Right lobe of liver (tissue), 6 donors: Measurements from ENCODE around the gene CBLN1. TPM values are rescaled to one million over a fixed set of nuclear protein-coding genes. Genes with fewer than 3 reads are reported as not detected.
"Not testable (repeated sequence)": the region's sequence is repeated elsewhere in the genome, so short reads cannot be mapped to it uniquely, and the experiment has no call there.

Source experiments
- ATAC-seq, 4 donors: fragments of 200-7000 bp; cut with Tn5 transposase; one replicate each; pipeline ENCODE4 v1.9.1; 2020; ENCODE audit warnings: mild to moderate bottlenecking in 4 of 4, moderate library complexity in 4 of 4
- DNase-seq, 3 donors: peaks; one replicate each; pipeline ENCODE4 v3.0.0-alpha.2; 2020
- H3K27ac ChIP-seq, 3 donors: fragments of 200-600 bp; one replicate each; pipeline ENCODE4 v1.8.0; 2022
- H3K27me3 ChIP-seq, 2 donors: fragments of 200-600 bp; one replicate each; pipeline ENCODE4 v1.8.0; 2022
- H3K36me3 ChIP-seq, 4 donors: fragments of 200-600 bp; sonication (generic) in 1 of 4; one replicate each; pipeline versions ENCODE4 v1.5.1 to v1.8.0; 2017 to 2022; ENCODE audit warnings: control low read depth in 1 of 4
- H3K4me1 ChIP-seq, 4 donors: fragments of 200-600 bp; sonication (generic) in 1 of 4; one replicate each; pipeline versions ENCODE4 v1.5.1 to v1.8.0; 2017 to 2022; ENCODE audit warnings: control low read depth in 1 of 4
- H3K4me3 ChIP-seq, 3 donors: fragments of 200-600 bp; one replicate each; pipeline ENCODE4 v1.8.0; 2022
- H3K9me3 ChIP-seq, 4 donors: fragments of 200-600 bp; sonication (generic) in 1 of 4; one replicate each; pipeline versions ENCODE4 v1.5.1 to v1.8.0; 2017 to 2022; ENCODE audit warnings: control low read depth in 1 of 4
- POLR2A ChIP-seq: fragments of 450-650 bp; IDR thresholded peaks from one replicate; pipeline ENCODE4 v1.6.1; 2017; ENCODE audit warnings: antibody characterized with exemption, mild to moderate bottlenecking
- WGBS: methylation state at CpG from one replicate; pipeline ENCODE4 v1.1.6; 2018; ENCODE audit warnings: low coverage, low lambda C conversion rate; ENCODE audit not compliant: insufficient coverage; ENCODE audit errors: missing lambda C conversion rate; 5-methylcytosine and 5-hydroxymethylcytosine counted together
- intact Hi-C, 2 donors: fragments of 100-400 bp; cut with DNase I; formaldehyde crosslinking; loops; one replicate each; pipeline versions ENCODE4 v1.11.2 to v1.14.1; 2022
- total RNA-seq, 6 experiments: library from RNA; depleted of rRNA in 2 of 6; stranded (reverse); fragments of >200 nt in 2 of 6; fragmentation: NEBNext Ultra II Directional in 3 of 6; extraction: Animal tissue kit (Norgen Biotek cat#: 25700) in 3 of 6; gene quantifications; one replicate each; pipeline versions ENCODE4 v1.1.0 to v1.2.4, GENCODE V29; 2016 to 2023
- TF ChIP-seq, protein P1 (sequence below), 4 donors: fragments of 200-600 bp in 3 of 4; fragments of 450-650 bp in 1 of 4; IDR thresholded peaks; one replicate each; pipeline versions ENCODE4 v1.5.1 to v1.8.0; 2016 to 2022; ENCODE audit warnings: antibody characterized with exemption in 4 of 4, mild to moderate bottlenecking in 2 of 4
- donor health status: DM: no; HTN: yes; CAD: no.
- donor health status: DM: no; HTN: no; CAD: no.
- donor health status: DM: no; HTN: no; CAD: no.
- donor health status: DM: no; HTN: yes; CAD: no.
- donor health status: DM: no; HTN: yes; CAD: no.

The CBLN1 gene
- total RNA-seq, 6 experiments from 2014 or later: 0.14 to 0.22 (median 0.20) TPM; not detected in 3

DNA sequence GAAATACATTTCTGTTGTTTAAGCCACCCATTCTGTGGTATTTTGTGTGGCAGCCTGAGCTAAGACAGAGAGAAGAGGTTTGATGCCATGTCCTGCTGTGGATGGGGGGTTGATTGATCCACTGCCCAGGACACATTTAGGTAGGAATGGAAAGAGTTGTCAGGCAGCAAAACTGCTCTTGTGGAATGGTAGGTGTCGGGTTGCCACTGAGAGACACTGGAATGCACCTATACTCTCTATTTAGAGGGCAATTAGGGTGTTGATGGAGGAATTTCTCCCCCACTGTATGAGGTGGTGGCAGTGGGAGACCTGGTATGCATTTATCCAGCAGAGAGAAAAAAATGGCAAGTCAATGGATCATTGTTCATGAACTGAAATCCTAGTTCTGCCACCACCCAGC is 30.9 kb downstream of the CBLN1 start:
- H3K9me3 ChIP-seq: no peaks in the 10 kb centered on the region
- no peak overlapping the region for H3K4me3 ChIP-seq
- no peaks in the 10 kb centered on the region for H3K4me1 ChIP-seq
- no peaks in the 10 kb centered on the region for H3K27me3 ChIP-seq
- ATAC-seq: no peak
- intact Hi-C loops: no loop called here
- no peak overlapping the region for H3K27ac ChIP-seq
- TF ChIP-seq, protein P1, sequence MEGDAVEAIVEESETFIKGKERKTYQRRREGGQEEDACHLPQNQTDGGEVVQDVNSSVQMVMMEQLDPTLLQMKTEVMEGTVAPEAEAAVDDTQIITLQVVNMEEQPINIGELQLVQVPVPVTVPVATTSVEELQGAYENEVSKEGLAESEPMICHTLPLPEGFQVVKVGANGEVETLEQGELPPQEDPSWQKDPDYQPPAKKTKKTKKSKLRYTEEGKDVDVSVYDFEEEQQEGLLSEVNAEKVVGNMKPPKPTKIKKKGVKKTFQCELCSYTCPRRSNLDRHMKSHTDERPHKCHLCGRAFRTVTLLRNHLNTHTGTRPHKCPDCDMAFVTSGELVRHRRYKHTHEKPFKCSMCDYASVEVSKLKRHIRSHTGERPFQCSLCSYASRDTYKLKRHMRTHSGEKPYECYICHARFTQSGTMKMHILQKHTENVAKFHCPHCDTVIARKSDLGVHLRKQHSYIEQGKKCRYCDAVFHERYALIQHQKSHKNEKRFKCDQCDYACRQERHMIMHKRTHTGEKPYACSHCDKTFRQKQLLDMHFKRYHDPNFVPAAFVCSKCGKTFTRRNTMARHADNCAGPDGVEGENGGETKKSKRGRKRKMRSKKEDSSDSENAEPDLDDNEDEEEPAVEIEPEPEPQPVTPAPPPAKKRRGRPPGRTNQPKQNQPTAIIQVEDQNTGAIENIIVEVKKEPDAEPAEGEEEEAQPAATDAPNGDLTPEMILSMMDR (IDR thresholded peaks at IDR 0.05): no peak
- TF ChIP-seq POLR2A: no peak
- DNase-seq: no peak
- 22% methylated on average over 1 of the region's 1 CpG for WGBS
- no peaks in the 10 kb centered on the region for H3K36me3 ChIP-seq

DNA sequence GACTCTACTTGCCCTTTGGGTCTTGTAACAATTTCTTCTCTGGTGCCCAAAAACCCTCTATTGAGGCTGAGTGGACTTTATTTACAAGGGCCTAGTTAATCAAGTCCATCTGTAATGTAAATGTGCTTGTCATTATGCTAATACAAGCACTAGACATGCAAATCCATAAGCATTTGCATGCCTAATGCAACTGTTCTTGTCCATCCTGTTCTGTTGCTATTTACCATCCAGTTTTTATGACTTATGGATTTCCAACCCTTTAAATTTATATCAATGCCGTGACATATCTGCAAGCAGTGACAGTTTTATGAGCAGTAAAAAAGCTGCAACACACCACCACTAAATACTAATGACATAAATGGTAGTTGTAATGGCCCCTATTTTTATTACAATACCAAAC is 33.4 kb downstream of the CBLN1 start:
- ATAC-seq (no peak), DNase-seq (no peak)
- no peaks in the 10 kb centered on the region for H3K9me3 ChIP-seq
- WGBS: 45% methylated on average over 1 of the region's 1 CpG
- no peaks in the 10 kb centered on the region for H3K36me3 ChIP-seq
- TF ChIP-seq, protein P1 (IDR thresholded peaks at IDR 0.05): no peak
- no peak for TF ChIP-seq POLR2A
- no peaks in the 10 kb centered on the region for H3K27me3 ChIP-seq
- no peak overlapping the region for H3K4me3 ChIP-seq
- intact Hi-C loops: no loop called here
- H3K27ac ChIP-seq: no peak overlapping the region
- H3K4me1 ChIP-seq: no peaks in the 10 kb centered on the region

DNA sequence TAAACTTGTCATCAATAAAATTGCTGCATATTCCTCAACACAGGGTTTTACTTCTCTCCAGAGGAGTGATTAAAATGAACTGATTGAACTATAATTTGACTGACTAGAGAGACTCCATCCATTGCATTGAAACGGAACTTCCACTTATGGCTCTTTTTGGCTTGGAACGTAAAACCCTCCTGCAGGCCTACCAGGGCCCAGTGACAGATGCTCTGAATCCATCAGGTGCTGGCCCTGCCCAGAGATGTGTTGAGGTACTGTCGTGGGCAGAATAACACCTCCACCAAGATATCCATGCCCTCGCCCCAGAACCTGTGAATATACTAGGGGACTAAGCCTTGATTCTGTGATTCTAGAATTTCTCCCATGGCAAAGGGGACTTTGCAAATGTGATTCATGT is 45.4 kb downstream of the CBLN1 start:
- no peaks in the 10 kb centered on the region for H3K27me3 ChIP-seq
- 33% methylated on average over 1 of the region's 4 CpGs for WGBS
- no peaks in the 10 kb centered on the region for H3K4me1 ChIP-seq
- ATAC-seq: no peak
- DNase-seq: no peak
- intact Hi-C loops: no loop called here
- H3K9me3 ChIP-seq: no peaks in the 10 kb centered on the region
- H3K4me3 ChIP-seq: no peak overlapping the region
- H3K36me3 ChIP-seq: no peaks in the 10 kb centered on the region
- no peak overlapping the region for H3K27ac ChIP-seq
- no peak for TF ChIP-seq POLR2A
- TF ChIP-seq, protein P1 (IDR thresholded peaks at IDR 0.05): no peak

DNA sequence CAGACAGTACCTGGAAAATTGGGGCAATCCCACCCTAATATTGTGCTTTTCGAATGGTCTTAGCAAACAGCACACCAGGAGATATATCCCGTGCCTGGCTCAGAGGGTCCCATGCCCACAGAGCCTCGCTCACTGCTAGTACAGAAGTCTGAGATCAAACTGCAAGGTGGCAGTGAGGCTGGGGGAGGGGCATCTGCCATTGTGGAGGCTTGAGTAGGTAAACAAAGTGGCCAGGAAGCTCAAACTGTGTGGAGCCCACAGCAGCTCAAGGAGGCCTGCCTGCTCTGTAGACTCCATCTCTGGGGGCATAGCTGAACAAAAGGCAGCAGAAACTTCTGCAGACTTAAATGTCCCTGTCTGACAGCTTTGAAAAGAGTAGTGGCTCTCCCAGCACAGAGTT is 53.3 kb downstream of the CBLN1 start:
- intact Hi-C loops, H3K36me3 ChIP-seq, H3K4me1 ChIP-seq, H3K9me3 ChIP-seq, DNase-seq, ATAC-seq, H3K4me3 ChIP-seq, H3K27me3 ChIP-seq, H3K27ac ChIP-seq: not testable (repeated sequence)
- 36% methylated on average over 3 of the region's 3 CpGs for WGBS

Other genes starting within 250 kb of the CBLN1 start
- not detected for gene C16orf78, start 92.0 kb upstream of the CBLN1 start, total RNA-seq